OCI-LY3 (cell line): Measurements from ENCODE around the gene FBXW10B.

Experiments
- H2AFZ ChIP-seq: fragments of 200-600, 300-600 bp; shearing (Covaris generic); 2 replicates; pipeline ENCODE4 v1.6.0; 2014; ENCODE audit warnings: antibody characterized with exemption, low read depth, low read length
- H3K27ac ChIP-seq: fragments of 200-600, 300-600 bp; sonication (generic); 2 replicates; pipeline ENCODE4 v1.5.1; 2014; ENCODE audit warnings: mild to moderate bottlenecking, low read length, moderate library complexity, mixed read lengths
- H3K27me3 ChIP-seq: fragments of 200-600, 300-600 bp; sonication (generic); 2 replicates; pipeline ENCODE4 v1.6.1; 2014; ENCODE audit warnings: low read depth, low read length, mixed read lengths
- H3K36me3 ChIP-seq: fragments of 200-600, 300-600 bp; sonication (generic); replicated peaks from 2 replicates; pipeline ENCODE3; 2014; ENCODE audit warnings: low read depth, low read length, mixed read lengths
- H3K4me1 ChIP-seq: fragments of 300-600, 200-600 bp; sonication (generic); 2 replicates; pipeline ENCODE4 v1.6.1; 2014; ENCODE audit warnings: low read length, mixed read lengths
- H3K4me2 ChIP-seq: fragments of 200-600, 300-600 bp; sonication (generic); 2 replicates; pipeline ENCODE4 v1.6.1; 2014; ENCODE audit warnings: low read length, mixed read lengths
- H3K4me3 ChIP-seq: fragments of 300-600, 200-600 bp; sonication (generic); 2 replicates; pipeline ENCODE4 v1.5.1; 2014; ENCODE audit warnings: antibody characterized with exemption, mild to moderate bottlenecking, low read length, moderate library complexity
- H3K79me2 ChIP-seq: fragments of 300-600, 200-600 bp; shearing (Covaris generic); 2 replicates; pipeline ENCODE4 v1.6.1; 2014; ENCODE audit warnings: mild to moderate bottlenecking, low read length, mixed read lengths
- H3K9ac ChIP-seq: fragments of 300-600, 200-600 bp; shearing (Covaris generic); 2 replicates; pipeline ENCODE4 v1.6.0; 2014; ENCODE audit warnings: mild to moderate bottlenecking, low read length, moderate library complexity
- H3K9me3 ChIP-seq: fragments of 200-600, 300-600 bp; shearing (Covaris generic); 2 replicates; pipeline ENCODE4 v1.6.1; 2014; ENCODE audit warnings: low read length, mixed read lengths; ENCODE audit not compliant: insufficient read depth
- H4K20me1 ChIP-seq: fragments of 200-600, 300-600 bp; sonication (generic); 2 replicates; pipeline ENCODE4 v1.6.1; 2016; ENCODE audit warnings: low read length, mixed read lengths; ENCODE audit not compliant: insufficient read depth
- CTCF ChIP-seq: fragments of 200-600, 300-600 bp; sonication (generic); IDR thresholded peaks from 2 replicates; pipeline ENCODE4 v1.5.1; 2014; ENCODE audit warnings: antibody characterized with exemption, low read length, low read depth
- EZH2phosphoT487 ChIP-seq: fragments of 200-600 bp; shearing (Covaris generic); IDR thresholded peaks from 2 replicates; pipeline ENCODE4 v1.6.1; 2018; ENCODE audit warnings: antibody characterized with exemption, mixed run types, low read depth

The FBXW10B gene

DNA sequence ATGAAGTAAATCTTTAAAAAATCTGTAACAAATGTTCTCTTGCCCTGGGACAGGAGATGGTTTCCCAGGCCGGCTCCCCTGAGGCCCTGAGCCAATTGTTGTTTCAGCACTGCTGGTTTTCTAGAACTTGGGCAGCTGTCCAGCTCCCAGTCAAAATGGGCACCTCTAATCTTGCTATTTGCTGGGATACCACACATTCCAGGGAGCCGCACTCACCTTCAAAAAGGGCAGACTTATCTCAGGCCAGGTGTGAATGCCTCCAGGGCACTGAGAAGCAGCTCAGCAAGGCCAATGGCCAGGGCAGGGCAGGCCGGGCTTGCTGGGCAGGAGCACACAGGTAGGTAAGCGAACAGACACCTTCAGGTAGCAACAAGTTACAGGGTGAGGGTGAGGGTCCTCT is 40.2 kb upstream of the FBXW10B start:
- Histone ChIP-seq H3K4me3 (no peak overlapping the region), H3K27me3 (no peaks in the 10 kb centered on the region), H2AFZ (no peak overlapping the region), H3K9me3 (no peaks in the 10 kb centered on the region), H3K4me1 (no peaks in the 10 kb centered on the region), H3K27ac (no peak overlapping the region), H4K20me1 (no peaks in the 10 kb centered on the region), H3K79me2 (no peaks in the 10 kb centered on the region), H3K4me2 (no peak overlapping the region), H3K36me3 (no peaks in the 10 kb centered on the region), H3K9ac (no peak overlapping the region)
- TF ChIP-seq EZH2phosphoT487: no peak
- no peak for TF ChIP-seq CTCF

GRCh38 chr17:15659236-15659635 is 39.7 kb upstream of the FBXW10B start:
- H3K4me3 ChIP-seq: no peak overlapping the region
- H4K20me1 ChIP-seq: no peaks in the 10 kb centered on the region
- no peaks in the 10 kb centered on the region for H3K79me2 ChIP-seq
- no peaks in the 10 kb centered on the region for H3K27me3 ChIP-seq
- H3K36me3 ChIP-seq: no peaks in the 10 kb centered on the region
- H2AFZ ChIP-seq: no peak overlapping the region
- H3K4me1 ChIP-seq: no peaks in the 10 kb centered on the region
- TF ChIP-seq CTCF: no peak
- TF ChIP-seq EZH2phosphoT487: no peak
- no peak overlapping the region for H3K27ac ChIP-seq
- H3K9me3 ChIP-seq: no peaks in the 10 kb centered on the region
- no peak overlapping the region for H3K4me2 ChIP-seq
- no peak overlapping the region for H3K9ac ChIP-seq

DNA sequence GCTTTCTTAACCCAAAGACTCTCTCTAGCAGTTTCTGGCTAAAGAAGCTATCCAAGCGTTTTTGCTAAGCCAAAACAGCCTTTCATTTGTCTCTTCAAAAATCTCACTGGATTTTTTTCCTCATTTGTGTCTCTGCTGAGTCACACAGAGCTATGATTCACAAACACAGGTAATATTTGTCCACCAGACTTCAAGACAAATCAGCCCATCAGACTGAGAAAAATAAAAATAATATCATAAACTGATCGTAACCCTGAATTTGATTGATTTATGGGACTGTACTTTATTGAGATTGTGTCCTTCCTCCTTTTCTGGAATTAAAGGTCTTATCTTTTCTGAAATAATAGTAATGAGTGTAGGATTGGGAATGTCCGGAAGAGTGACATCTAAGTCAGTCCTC is 38.8 kb upstream of the FBXW10B start:
- no peak overlapping the region for H3K4me2 ChIP-seq
- no peaks in the 10 kb centered on the region for H3K36me3 ChIP-seq
- H4K20me1 ChIP-seq: no peaks in the 10 kb centered on the region
- H3K27me3 ChIP-seq: no peaks in the 10 kb centered on the region
- no peak for TF ChIP-seq CTCF
- TF ChIP-seq EZH2phosphoT487: no peak
- no peaks in the 10 kb centered on the region for H3K4me1 ChIP-seq
- no peak overlapping the region for H3K27ac ChIP-seq
- H3K4me3 ChIP-seq: no peak overlapping the region
- no peaks in the 10 kb centered on the region for H3K9me3 ChIP-seq
- H3K79me2 ChIP-seq: no peaks in the 10 kb centered on the region
- no peak overlapping the region for H2AFZ ChIP-seq
- no peak overlapping the region for H3K9ac ChIP-seq

DNA sequence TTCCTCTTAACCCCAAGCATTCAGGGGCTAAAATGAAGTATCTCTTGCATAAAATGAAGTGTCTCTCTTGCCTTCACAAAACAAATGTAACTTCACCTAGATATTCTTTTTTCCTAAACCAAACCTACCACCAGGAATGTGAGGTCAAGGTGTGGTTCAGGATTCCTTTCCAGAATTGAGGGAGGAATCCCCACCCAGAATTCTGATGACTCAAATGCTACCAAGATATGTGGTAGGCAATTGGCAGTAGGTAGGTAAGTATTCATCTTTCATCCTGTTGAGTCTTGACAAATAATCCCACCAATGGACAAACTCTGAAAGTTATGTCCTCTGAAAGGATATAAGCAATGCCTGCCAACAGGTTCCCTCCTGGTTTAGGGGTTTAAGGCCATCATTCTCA is 38.4 kb upstream of the FBXW10B start:
- TF ChIP-seq CTCF (no peak), EZH2phosphoT487 (no peak)
- no peaks in the 10 kb centered on the region for H3K79me2 ChIP-seq
- no peak overlapping the region for H2AFZ ChIP-seq
- no peaks in the 10 kb centered on the region for H3K36me3 ChIP-seq
- H3K27me3 ChIP-seq: no peaks in the 10 kb centered on the region
- no peaks in the 10 kb centered on the region for H3K9me3 ChIP-seq
- H3K9ac ChIP-seq: no peak overlapping the region
- no peak overlapping the region for H3K4me3 ChIP-seq
- no peaks in the 10 kb centered on the region for H4K20me1 ChIP-seq
- no peak overlapping the region for H3K27ac ChIP-seq
- H3K4me2 ChIP-seq: no peak overlapping the region
- H3K4me1 ChIP-seq: no peaks in the 10 kb centered on the region
